Central memory CD8-positive, alpha-beta T cell (primary cell): ENCODE data around the gene MYO1D.
"Not testable (repeated sequence)": the region's sequence is repeated elsewhere in the genome, so short reads cannot be mapped to it uniquely, and the experiment has no call there.

Source experiments
- ATAC-seq: fragments of 150-1000 bp; cut with Tn5 transposase; replicated peaks from 2 replicates; pipeline ENCODE4 v1.10.0; 2022; ENCODE audit warnings: mild to moderate bottlenecking, moderate FRiP score, moderate number of reproducible peaks; ENCODE audit not compliant: poor library complexity, severe bottlenecking; ENCODE audit errors: extremely low read depth
- DNase-seq, 2 donors: peaks; one replicate each; pipeline ENCODE4 v3.0.0; 2021; ENCODE audit warnings: low spot score in 2 of 2
- H3K27ac Mint-ChIP-seq: one replicate; pipeline ENCODE4 v1.8.0; 2022; ENCODE audit warnings: low read depth, mild to moderate bottlenecking, moderate library complexity, mixed read lengths
- H3K27me3 Mint-ChIP-seq: one replicate; pipeline ENCODE4 v1.8.0; 2022; ENCODE audit warnings: mixed read lengths
- H3K36me3 Mint-ChIP-seq: one replicate; pipeline ENCODE4 v1.8.0; 2022; ENCODE audit warnings: mild to moderate bottlenecking, moderate library complexity, mixed read lengths; ENCODE audit not compliant: insufficient read depth
- H3K4me1 Mint-ChIP-seq: one replicate; pipeline ENCODE4 v1.8.0; 2022; ENCODE audit warnings: mixed read lengths
- H3K4me3 Mint-ChIP-seq: one replicate; pipeline ENCODE4 v1.8.0; 2022; ENCODE audit warnings: mild to moderate bottlenecking, moderate library complexity, mixed read lengths
- H3K9me3 Mint-ChIP-seq: one replicate; pipeline ENCODE4 v1.8.0; 2022; ENCODE audit warnings: mixed read lengths

Gene MYO1D

DNA sequence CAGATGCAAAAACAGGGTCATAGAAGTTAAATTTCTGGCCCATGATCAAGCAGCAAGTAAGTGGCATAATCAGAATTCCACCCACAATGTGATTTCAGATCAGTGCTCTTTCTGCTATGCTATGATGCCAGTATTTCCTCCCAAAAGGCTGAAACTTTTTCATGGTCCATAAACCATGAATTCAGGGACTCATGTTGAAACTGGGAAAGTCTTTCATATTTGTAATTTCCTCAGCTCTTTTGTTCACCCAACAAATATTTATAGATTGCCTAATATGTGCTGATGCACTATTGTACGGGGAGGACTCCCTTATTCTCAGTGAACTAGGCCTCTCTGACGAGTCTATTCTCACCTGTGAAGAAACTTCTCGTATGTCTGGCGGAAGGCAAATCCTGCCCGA lies 156.3 kb downstream of the MYO1D start:
- Mint-ChIP-seq H3K9me3 (peaks cover 5% of the 10 kb centered on the region), H3K4me3 (no peak overlapping the region), H3K36me3 (no peaks in the 10 kb centered on the region), H3K4me1 (no peaks in the 10 kb centered on the region), H3K27me3 (no peaks in the 10 kb centered on the region), H3K27ac (no peak overlapping the region)
- DNase-seq (no peak), ATAC-seq (no peak)

DNA sequence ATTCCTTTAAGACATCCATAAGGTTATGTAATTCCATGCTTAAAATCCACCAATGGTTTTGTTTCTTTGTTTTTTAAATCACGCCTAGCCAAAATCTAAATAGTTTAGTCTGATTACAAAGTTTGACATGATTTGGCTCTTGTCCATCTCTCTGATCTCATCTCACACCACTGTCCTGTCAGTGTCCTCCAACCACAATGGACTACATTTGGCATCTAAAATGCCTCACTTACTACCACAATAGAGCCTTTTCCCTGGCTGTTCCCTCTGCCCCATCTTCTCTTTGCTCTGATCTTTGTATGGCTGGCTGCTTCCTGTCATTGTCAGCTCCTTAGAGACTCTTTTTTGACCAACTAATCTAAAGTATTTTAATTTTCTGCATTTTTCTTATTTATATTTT lies 157.2 kb downstream of the MYO1D start:
- Mint-ChIP-seq H3K9me3 (no peaks in the 10 kb centered on the region), H3K4me1 (no peaks in the 10 kb centered on the region), H3K4me3 (no peak overlapping the region), H3K27ac (no peak overlapping the region), H3K27me3 (no peaks in the 10 kb centered on the region), H3K36me3 (no peaks in the 10 kb centered on the region)
- DNase-seq = no peak
- ATAC-seq = no peak

DNA sequence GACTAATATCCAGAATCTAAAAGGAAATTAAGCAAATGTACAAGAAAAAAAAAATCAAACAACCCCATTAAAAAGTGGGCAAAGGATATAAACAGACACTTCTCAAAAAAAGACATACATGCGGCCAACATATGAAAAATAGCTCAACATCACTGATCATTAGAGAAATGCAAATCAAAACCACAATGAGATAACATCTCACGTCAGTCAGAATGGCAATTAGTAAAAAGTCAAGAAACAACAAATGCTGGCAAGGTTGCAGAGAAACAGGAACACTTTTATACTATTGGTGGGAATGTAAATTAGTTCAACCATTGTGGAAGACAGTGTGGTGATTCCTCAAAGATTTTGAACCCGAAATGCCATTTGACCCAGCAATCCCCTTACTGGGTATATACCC lies 162.0 kb downstream of the MYO1D start:
- not testable (repeated sequence) for H3K9me3 Mint-ChIP-seq, H3K4me1 Mint-ChIP-seq, DNase-seq, H3K27me3 Mint-ChIP-seq, ATAC-seq, H3K27ac Mint-ChIP-seq, H3K36me3 Mint-ChIP-seq, H3K4me3 Mint-ChIP-seq

DNA sequence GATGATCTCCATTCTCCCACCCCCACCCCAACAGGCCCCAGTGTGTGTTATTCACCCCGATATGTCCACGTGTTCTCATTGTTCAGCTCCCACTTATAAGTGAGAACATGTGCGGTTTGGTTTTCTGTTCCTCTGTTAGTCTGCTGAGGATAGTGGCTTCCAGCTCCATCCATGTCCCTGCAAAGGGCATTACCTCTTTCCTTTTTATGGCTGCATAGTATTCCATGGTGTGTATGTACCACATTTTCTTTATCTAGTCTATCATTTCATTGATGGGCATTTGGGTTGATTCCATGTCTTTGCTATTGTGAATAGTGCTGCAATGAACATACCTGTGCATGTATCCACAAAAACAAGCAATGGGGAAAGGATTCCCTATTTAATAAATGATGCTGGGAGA lies 162.7 kb downstream of the MYO1D start:
- not testable (repeated sequence) for H3K36me3 Mint-ChIP-seq, DNase-seq, ATAC-seq, H3K9me3 Mint-ChIP-seq, H3K4me1 Mint-ChIP-seq, H3K4me3 Mint-ChIP-seq, H3K27me3 Mint-ChIP-seq
- H3K27ac Mint-ChIP-seq = peak overlapping the region; percentile 12

DNA sequence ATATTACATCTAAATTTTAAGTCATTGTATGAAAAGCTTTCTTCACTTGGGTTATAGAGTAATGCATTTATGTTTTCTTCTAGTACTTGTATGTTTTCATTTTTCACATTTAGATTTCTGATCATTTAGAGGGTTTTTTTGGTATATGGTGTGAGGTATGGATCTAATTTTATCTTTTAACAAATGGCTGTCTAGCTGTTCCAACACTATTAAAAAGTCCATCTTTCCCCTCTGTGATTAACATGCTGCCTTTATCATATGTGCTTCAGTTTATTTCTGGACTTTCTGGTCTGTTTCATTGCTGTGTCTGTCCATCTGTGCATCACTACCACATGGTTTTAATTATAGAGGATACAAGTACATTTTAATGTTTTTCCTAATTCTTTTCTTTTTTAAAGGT lies 163.8 kb downstream of the MYO1D start:
- DNase-seq = no peak
- Mint-ChIP-seq H3K27me3 (no peaks in the 10 kb centered on the region), H3K9me3 (no peaks in the 10 kb centered on the region), H3K27ac (no peak overlapping the region), H3K36me3 (peaks cover 2% of the 10 kb centered on the region), H3K4me1 (no peaks in the 10 kb centered on the region), H3K4me3 (no peak overlapping the region)
- no peak for ATAC-seq

DNA sequence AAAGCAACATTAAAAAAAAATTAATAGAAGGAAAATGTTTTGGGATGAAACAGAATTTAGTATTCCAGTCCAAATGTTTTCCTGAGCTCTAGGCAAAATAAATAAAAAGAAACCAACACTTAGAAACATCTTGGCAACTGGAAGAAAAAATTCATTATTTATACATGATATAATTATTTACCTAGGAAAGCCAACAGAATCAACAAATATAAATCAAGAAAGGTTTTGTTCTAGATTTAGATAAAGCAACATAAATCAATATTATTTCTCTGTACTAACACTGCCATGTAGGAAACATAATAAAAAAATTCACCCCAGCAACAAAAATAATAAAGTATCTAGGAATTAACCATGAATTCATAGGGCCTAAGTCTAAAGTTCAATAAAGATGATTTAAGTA lies 167.4 kb downstream of the MYO1D start:
- Mint-ChIP-seq H3K27me3 (no peaks in the 10 kb centered on the region), H3K4me3 (no peak overlapping the region), H3K36me3 (peaks cover 2% of the 10 kb centered on the region), H3K27ac (no peak overlapping the region), H3K4me1 (no peaks in the 10 kb centered on the region), H3K9me3 (no peaks in the 10 kb centered on the region)
- no peak for DNase-seq
- ATAC-seq = no peak

DNA sequence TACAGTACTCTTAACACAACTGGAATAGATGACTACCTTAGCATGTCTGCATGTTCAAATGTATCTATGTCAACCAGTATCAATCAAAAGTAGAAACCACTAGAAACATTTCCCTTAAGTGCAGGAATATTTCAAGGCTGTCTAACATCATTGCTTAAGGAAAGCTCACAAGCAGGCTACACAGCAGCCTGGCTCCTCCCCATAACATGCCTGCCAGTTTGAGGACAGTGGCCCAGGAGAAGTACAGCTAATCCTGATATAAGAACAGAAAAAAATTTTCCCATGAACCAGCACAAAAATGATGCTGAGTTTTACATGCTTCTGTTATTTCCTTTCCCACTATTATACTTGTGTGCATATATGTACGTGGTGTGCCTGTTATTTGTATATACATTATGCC lies 175.1 kb downstream of the MYO1D start:
- DNase-seq (no peak), ATAC-seq (no peak)
- H3K4me1 Mint-ChIP-seq = no peaks in the 10 kb centered on the region
- H3K36me3 Mint-ChIP-seq = peaks cover 1% of the 10 kb centered on the region
- H3K9me3 Mint-ChIP-seq = no peaks in the 10 kb centered on the region
- no peak overlapping the region for H3K4me3 Mint-ChIP-seq
- no peaks in the 10 kb centered on the region for H3K27me3 Mint-ChIP-seq
- H3K27ac Mint-ChIP-seq = no peak overlapping the region

DNA sequence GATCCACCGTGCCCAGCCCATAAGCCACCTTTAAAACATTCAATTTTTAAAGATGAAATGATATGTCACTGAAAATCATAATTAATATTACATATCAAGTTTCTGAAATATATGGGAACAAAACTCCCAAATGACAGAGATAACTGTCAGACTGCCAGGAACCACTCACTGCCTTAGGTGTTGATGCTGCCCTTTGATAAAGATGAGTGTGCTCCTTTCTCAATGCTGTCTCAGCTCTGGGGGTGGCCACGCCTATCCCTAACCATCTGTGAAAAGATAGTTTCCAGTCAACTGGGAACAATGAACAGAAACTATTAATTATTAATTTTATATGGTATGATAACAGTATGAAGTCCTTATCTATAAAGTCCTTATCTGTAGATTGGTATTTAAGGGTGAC lies 177.7 kb downstream of the MYO1D start:
- no peak overlapping the region for H3K27ac Mint-ChIP-seq
- H3K36me3 Mint-ChIP-seq = peaks cover 1% of the 10 kb centered on the region
- ATAC-seq (no peak), DNase-seq (no peak)
- no peaks in the 10 kb centered on the region for H3K27me3 Mint-ChIP-seq
- no peak overlapping the region for H3K4me3 Mint-ChIP-seq
- no peaks in the 10 kb centered on the region for H3K4me1 Mint-ChIP-seq
- H3K9me3 Mint-ChIP-seq = no peaks in the 10 kb centered on the region

DNA sequence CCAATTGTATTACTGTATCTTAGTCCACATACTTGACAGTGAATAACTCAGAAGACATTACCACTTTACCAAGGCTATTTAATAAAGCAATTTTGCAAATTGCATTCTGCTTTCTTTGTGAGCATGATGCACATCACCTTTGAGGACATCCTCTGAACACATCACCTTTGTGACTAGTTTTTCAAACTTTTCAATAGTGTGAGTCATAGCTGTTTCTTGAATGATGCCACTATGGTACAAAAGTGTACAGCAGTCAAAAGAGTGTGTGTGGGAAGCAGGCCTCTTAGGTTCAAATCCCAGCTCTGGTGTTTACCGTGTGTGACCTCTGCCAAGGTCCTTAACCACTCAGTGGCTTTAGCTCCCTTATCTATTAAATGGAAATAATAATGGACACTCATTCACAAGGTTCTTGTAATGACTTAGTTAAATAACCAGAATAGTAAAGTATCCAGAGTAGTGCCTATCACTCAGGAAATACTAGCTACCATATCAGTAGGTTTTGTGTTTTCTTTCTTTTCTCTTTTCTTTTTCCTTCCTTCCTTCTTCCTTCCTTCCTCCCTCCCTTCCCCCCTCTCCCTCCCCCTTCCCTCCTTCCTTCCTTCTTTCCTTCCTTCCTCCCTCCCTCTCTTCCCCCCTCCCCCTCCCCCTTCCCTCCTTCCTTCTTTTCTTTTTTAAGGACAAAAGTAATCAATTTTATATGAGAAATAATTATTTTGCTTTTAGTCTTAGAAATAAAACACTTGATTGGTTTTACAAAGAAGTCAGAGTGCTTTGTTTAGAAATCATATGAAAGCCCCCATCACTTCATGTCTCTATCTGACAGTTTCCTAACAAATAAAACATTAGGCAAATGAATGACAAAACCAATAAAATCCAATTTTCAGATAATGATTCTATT lies 178.9 kb downstream of the MYO1D start:
- Mint-ChIP-seq H3K4me1 (peaks cover 8% of the 10 kb centered on the region), H3K4me3 (no peak overlapping the region), H3K27ac (no peak overlapping the region), H3K36me3 (peaks cover 1% of the 10 kb centered on the region), H3K27me3 (no peaks in the 10 kb centered on the region), H3K9me3 (no peaks in the 10 kb centered on the region)
- no peak for ATAC-seq
- DNase-seq = no peak

DNA sequence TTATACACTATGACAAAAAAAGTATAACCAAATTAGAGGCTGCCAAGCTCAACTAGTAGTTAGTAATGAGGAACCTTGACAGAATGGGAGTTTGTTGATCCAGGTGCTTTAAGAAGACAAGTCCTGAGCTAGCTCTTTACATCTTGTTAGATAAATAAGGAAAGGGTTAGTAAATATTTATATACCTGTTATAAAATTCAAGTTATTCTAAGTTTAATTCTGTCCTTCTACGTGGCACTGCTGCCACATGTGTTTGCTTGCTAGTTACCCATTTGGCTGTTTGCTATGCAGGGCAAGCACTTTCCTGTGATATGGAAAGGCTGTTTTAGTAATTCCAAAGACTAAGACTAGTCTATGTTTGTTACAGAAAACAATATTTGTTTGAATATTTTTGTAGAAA lies 180.5 kb downstream of the MYO1D start:
- Mint-ChIP-seq H3K4me3 (no peak overlapping the region), H3K36me3 (peaks cover 1% of the 10 kb centered on the region), H3K9me3 (no peaks in the 10 kb centered on the region), H3K27ac (no peak overlapping the region), H3K4me1 (peaks cover 19% of the 10 kb centered on the region), H3K27me3 (no peaks in the 10 kb centered on the region)
- DNase-seq (no peak), ATAC-seq (no peak)

DNA sequence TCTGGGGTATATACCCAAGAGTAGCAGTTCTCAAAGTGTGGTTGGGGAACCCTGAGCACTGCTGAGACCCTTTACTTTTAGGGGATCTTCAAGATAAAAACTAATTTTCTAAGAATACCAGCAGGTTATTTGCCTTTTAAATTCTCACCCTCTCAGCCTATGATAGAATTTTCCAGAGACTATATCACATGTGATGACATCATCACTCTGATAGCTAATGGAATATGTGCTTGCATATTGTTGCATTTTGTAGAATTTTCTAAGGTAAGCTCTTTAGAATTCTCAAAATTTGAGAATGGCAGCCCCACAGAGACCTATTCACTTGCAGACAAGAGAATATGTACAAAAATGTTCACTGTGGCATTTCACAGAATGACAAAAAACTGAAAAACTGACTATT lies 181.1 kb downstream of the MYO1D start:
- no peak for ATAC-seq
- peaks cover under 1% of the 10 kb centered on the region for H3K36me3 Mint-ChIP-seq
- no peak overlapping the region for H3K4me3 Mint-ChIP-seq
- no peaks in the 10 kb centered on the region for H3K9me3 Mint-ChIP-seq
- no peak for DNase-seq
- H3K4me1 Mint-ChIP-seq = peaks cover 21% of the 10 kb centered on the region
- H3K27ac Mint-ChIP-seq = no peak overlapping the region
- no peaks in the 10 kb centered on the region for H3K27me3 Mint-ChIP-seq

DNA sequence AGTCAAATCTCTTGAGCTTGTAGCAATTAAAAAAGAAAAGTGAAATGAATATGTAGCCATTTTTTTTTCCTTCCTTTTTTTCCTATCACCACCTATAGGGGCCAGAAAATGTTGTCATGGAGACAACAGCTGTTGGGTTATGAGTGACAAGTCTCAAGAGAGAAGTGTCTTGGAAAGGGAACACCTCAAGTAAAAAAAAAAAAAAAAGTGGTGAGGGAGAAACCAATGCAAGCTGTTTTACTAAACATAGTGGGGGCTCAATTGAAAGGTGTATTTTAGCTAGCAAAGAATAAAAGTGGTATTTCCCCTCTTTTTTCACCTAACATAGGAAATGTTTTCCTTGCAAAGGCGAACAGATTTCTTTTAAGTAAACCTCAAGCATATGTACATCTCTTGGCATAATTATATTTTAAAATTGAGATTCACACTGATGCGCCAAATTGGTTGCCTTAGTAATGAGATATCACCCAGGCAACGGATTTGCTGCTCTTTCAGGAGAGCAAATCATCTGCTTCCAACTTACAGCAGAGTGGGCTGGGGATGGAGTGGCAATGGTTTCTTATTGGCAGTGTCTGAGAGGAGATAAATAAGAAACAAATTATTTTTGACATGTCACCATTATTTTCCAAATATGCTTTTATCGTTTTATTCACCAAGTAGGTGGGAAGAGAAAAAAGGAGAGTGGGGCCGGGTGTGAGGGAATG lies 183.6 kb downstream of the MYO1D start:
- H3K36me3 Mint-ChIP-seq = no peaks in the 10 kb centered on the region
- no peaks in the 10 kb centered on the region for H3K27me3 Mint-ChIP-seq
- no peak overlapping the region for H3K4me3 Mint-ChIP-seq
- ATAC-seq (no peak), DNase-seq (no peak)
- H3K4me1 Mint-ChIP-seq = peaks cover 24% of the 10 kb centered on the region
- H3K9me3 Mint-ChIP-seq = no peaks in the 10 kb centered on the region
- peak overlapping the region; percentile 85 for H3K27ac Mint-ChIP-seq

DNA sequence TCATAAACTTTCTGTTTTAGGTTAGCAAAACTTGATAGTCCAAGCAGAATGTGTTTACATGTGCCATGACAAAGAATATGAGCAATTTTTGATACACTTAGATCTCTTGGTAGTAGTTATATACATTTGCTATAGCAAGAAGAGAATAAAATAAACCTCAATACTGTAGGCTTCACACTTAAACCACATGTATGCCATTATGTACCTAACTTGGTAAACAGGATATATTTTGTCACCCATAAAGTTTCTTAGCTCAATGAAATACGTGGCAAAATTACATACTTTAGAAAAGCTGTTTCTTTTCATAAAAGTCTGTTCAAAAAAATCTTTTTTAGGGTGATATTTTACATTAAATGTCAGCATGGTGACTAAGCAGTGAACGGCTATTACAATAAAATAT lies 184.7 kb downstream of the MYO1D start:
- Mint-ChIP-seq H3K9me3 (no peaks in the 10 kb centered on the region), H3K36me3 (no peaks in the 10 kb centered on the region), H3K4me1 (peaks cover 24% of the 10 kb centered on the region), H3K27ac (peak overlapping the region; percentile 85), H3K27me3 (no peaks in the 10 kb centered on the region), H3K4me3 (no peak overlapping the region)
- ATAC-seq (peak; percentile 68), DNase-seq (no peak)
